Chondrocyte (in vitro differentiated cells): ENCODE results near the gene CELA2B. TPM values are rescaled to one million over a fixed set of nuclear protein-coding genes. Genes with fewer than 3 reads are reported as not detected.

ENCODE experiments used
- DNase-seq: peaks from one replicate; pipeline ENCODE4 v3.0.0; 2021; ENCODE audit warnings: mixed read lengths, low spot score
- H3K27ac Mint-ChIP-seq: one replicate; pipeline ENCODE4 v1.8.0; 2021; ENCODE audit warnings: mild to moderate bottlenecking, moderate library complexity, mixed read lengths; ENCODE audit not compliant: unreplicated experiment
- H3K27me3 Mint-ChIP-seq: 2 replicates; pipeline ENCODE4 v1.8.0; 2021; ENCODE audit warnings: low read depth, mixed read lengths
- H3K36me3 Mint-ChIP-seq: 2 replicates; pipeline ENCODE4 v1.8.0; 2021; ENCODE audit warnings: low read depth, mixed read lengths
- H3K4me1 Mint-ChIP-seq: 2 replicates; pipeline ENCODE4 v1.8.0; 2021; ENCODE audit warnings: low read depth, mild to moderate bottlenecking, mixed read lengths
- H3K4me3 Mint-ChIP-seq: one replicate; pipeline ENCODE4 v1.8.0; 2021; ENCODE audit warnings: mild to moderate bottlenecking, moderate library complexity, mixed read lengths; ENCODE audit not compliant: unreplicated experiment
- H3K9me3 Mint-ChIP-seq: 2 replicates; pipeline ENCODE4 v1.8.0; 2021; ENCODE audit warnings: low read depth, mixed read lengths
- CTCF ChIP-seq: fragments of 200-600 bp; sonication (generic); IDR thresholded peaks from 2 replicates; pipeline ENCODE4 v1.5.0; 2021; ENCODE audit warnings: antibody characterized with exemption, mild to moderate bottlenecking, moderate library complexity
- total RNA-seq: library from RNA; stranded (reverse); gene quantifications from 3 replicates; pipeline ENCODE4 v1.2.1, GENCODE V29; 2021

The CELA2B gene
- total RNA-seq, 1 donor from 2014 or later = not detected

- no peak for TF ChIP-seq CTCF
- peak; percentile 56 for DNase-seq
- Mint-ChIP-seq H3K4me3 (no peak overlapping the region), H3K9me3 (peaks cover 4% of the 10 kb centered on the region), H3K27ac (no peak overlapping the region), H3K36me3 (no peaks in the 10 kb centered on the region), H3K27me3 (peaks cover 11% of the 10 kb centered on the region), H3K4me1 (no peaks in the 10 kb centered on the region)
These were observed 29.7 kb upstream of the CELA2B start for GRCh38 chr1:15446212-15446611.

GRCh38 chr1:15448877-15449462 is 26.9 kb upstream of the CELA2B start:
- H3K4me3 Mint-ChIP-seq = no peak overlapping the region
- no peak for DNase-seq
- no peak overlapping the region for H3K27ac Mint-ChIP-seq
- peaks cover 6% of the 10 kb centered on the region for H3K4me1 Mint-ChIP-seq
- no peak for TF ChIP-seq CTCF
- H3K27me3 Mint-ChIP-seq = peaks cover 4% of the 10 kb centered on the region
- peaks cover 5% of the 10 kb centered on the region for H3K9me3 Mint-ChIP-seq
- H3K36me3 Mint-ChIP-seq = no peaks in the 10 kb centered on the region

GRCh38 chr1:15449567-15449966 is 26.3 kb upstream of the CELA2B start:
- no peaks in the 10 kb centered on the region for H3K36me3 Mint-ChIP-seq
- H3K4me1 Mint-ChIP-seq = peaks cover 12% of the 10 kb centered on the region
- no peak overlapping the region for H3K27ac Mint-ChIP-seq
- peaks cover 4% of the 10 kb centered on the region for H3K27me3 Mint-ChIP-seq
- no peak overlapping the region for H3K4me3 Mint-ChIP-seq
- no peak for TF ChIP-seq CTCF
- DNase-seq = no peak
- peaks cover 5% of the 10 kb centered on the region for H3K9me3 Mint-ChIP-seq

- Mint-ChIP-seq H3K4me1 (peaks cover 13% of the 10 kb centered on the region), H3K9me3 (peaks cover 5% of the 10 kb centered on the region), H3K36me3 (no peaks in the 10 kb centered on the region), H3K27me3 (peaks cover 4% of the 10 kb centered on the region), H3K4me3 (no peak overlapping the region), H3K27ac (no peak overlapping the region)
- no peak for TF ChIP-seq CTCF
- DNase-seq = no peak
These were observed 24.7 kb upstream of the CELA2B start for GRCh38 chr1:15451014-15451722.

- DNase-seq = no peak
- peaks cover 13% of the 10 kb centered on the region for H3K4me1 Mint-ChIP-seq
- H3K36me3 Mint-ChIP-seq = no peaks in the 10 kb centered on the region
- H3K27ac Mint-ChIP-seq = no peak overlapping the region
- H3K27me3 Mint-ChIP-seq = peaks cover 2% of the 10 kb centered on the region
- TF ChIP-seq CTCF = no peak
- H3K4me3 Mint-ChIP-seq = no peak overlapping the region
- peaks cover 5% of the 10 kb centered on the region for H3K9me3 Mint-ChIP-seq
These were observed 23.7 kb upstream of the CELA2B start for GRCh38 chr1:15452216-15452615.
